MM.1S (cell line): ENCODE measurements around the gene CFAP54.
"Not testable (repeated sequence)": the region's sequence is repeated elsewhere in the genome, so short reads cannot be mapped to it uniquely, and the experiment has no call there.

Source experiments
- DNase-seq: peaks from one replicate; pipeline ENCODE4 v3.0.0-alpha.2; 2015
- H2AFZ ChIP-seq: fragments of 300-600 bp; sonication (generic); 2 replicates; pipeline ENCODE4 v1.6.0; 2016; ENCODE audit warnings: antibody characterized with exemption, low read length
- H3F3A ChIP-seq: fragments of 300-600 bp; sonication (generic); 2 replicates; pipeline ENCODE4 v1.6.1; 2016; ENCODE audit warnings: mild to moderate bottlenecking, antibody characterized with exemption, low read length, moderate library complexity, mixed read lengths; ENCODE audit not compliant: insufficient read depth
- H3K27ac ChIP-seq: fragments of 300-600 bp; sonication (generic); 2 replicates; pipeline ENCODE4 v1.5.1; 2016; ENCODE audit warnings: mild to moderate bottlenecking, low read length
- H3K27me3 ChIP-seq: fragments of 300-600 bp; sonication (generic); replicated peaks from 2 replicates; pipeline ENCODE4 v1.6.0; 2016; ENCODE audit warnings: low read length; ENCODE audit not compliant: insufficient read depth
- H3K36me3 ChIP-seq: fragments of 300-600 bp; sonication (generic); replicated peaks from 2 replicates; pipeline ENCODE4 v1.6.1; 2016; ENCODE audit warnings: mild to moderate bottlenecking, low read length, mixed read lengths; ENCODE audit not compliant: insufficient read depth
- H3K4me1 ChIP-seq: fragments of 300-600 bp; sonication (generic); 2 replicates; pipeline ENCODE4 v1.6.1; 2016; ENCODE audit warnings: low read length, mixed read lengths
- H3K4me2 ChIP-seq: fragments of 300-600 bp; sonication (generic); 2 replicates; pipeline ENCODE4 v1.6.0; 2016; ENCODE audit warnings: low read depth, low read length
- H3K4me3 ChIP-seq: fragments of 300-600 bp; sonication (generic); 2 replicates; pipeline ENCODE4 v1.5.1; 2016; ENCODE audit warnings: low read length, mixed read lengths
- H3K79me2 ChIP-seq: fragments of 300-600 bp; sonication (generic); 2 replicates; pipeline ENCODE4 v1.6.1; 2016; ENCODE audit warnings: mixed run types, low read length, mixed read lengths
- H3K9ac ChIP-seq: fragments of 300-600 bp; sonication (generic); 2 replicates; pipeline ENCODE4 v1.6.1; 2016; ENCODE audit warnings: low read length, mixed read lengths
- H3K9me2 ChIP-seq: fragments of 300-600 bp; sonication (generic); replicated peaks from 2 replicates; pipeline ENCODE4 v1.6.1; 2016; ENCODE audit warnings: mild to moderate bottlenecking, low read length, mixed read lengths; ENCODE audit not compliant: insufficient read depth
- H3K9me3 ChIP-seq: fragments of 300-600 bp; sonication (generic); replicated peaks from 2 replicates; pipeline ENCODE4 v1.6.1; 2016; ENCODE audit warnings: mild to moderate bottlenecking, low read length, mixed read lengths; ENCODE audit not compliant: insufficient read depth
- H4K20me1 ChIP-seq: fragments of 300-600 bp; sonication (generic); 2 replicates; pipeline ENCODE4 v1.6.1; 2016; ENCODE audit warnings: mild to moderate bottlenecking, low read length, moderate library complexity, mixed read lengths; ENCODE audit not compliant: insufficient read depth
- CTCF ChIP-seq: fragments of 300-600 bp; sonication (generic); IDR thresholded peaks from 2 replicates; pipeline ENCODE4 v1.5.1; 2016; ENCODE audit warnings: antibody characterized with exemption, low read length, mixed read lengths
- EZH2 ChIP-seq: fragments of 300-600 bp; sonication (generic); optimal IDR thresholded peaks from 2 replicates; pipeline ENCODE3; 2017; ENCODE audit warnings: low read depth, mild to moderate bottlenecking, antibody characterized with exemption, low read length, mixed read lengths
- EZH2phosphoT487 ChIP-seq: fragments of 300-600 bp; sonication (generic); IDR thresholded peaks from 2 replicates; pipeline ENCODE4 v1.6.1; 2018; ENCODE audit warnings: antibody characterized with exemption, low read length

CFAP54 gene

GRCh38 chr12:96658075-96658474 is 168.7 kb downstream of the CFAP54 start:
- no peaks in the 10 kb centered on the region for H3K4me1 ChIP-seq
- H3K27ac ChIP-seq = no peak overlapping the region
- H3K9me3 ChIP-seq = no peaks in the 10 kb centered on the region
- no peaks in the 10 kb centered on the region for H3K79me2 ChIP-seq
- H4K20me1 ChIP-seq = no peaks in the 10 kb centered on the region
- no peak overlapping the region for H3K4me3 ChIP-seq
- H3K4me2 ChIP-seq = no peak overlapping the region
- no peak overlapping the region for H3K9ac ChIP-seq
- TF ChIP-seq CTCF (no peak), EZH2phosphoT487 (no peak), EZH2 (no peak)
- no peak overlapping the region for H2AFZ ChIP-seq
- H3K9me2 ChIP-seq = no peaks in the 10 kb centered on the region
- H3K36me3 ChIP-seq = no peaks in the 10 kb centered on the region
- H3F3A ChIP-seq = no peaks in the 10 kb centered on the region
- no peaks in the 10 kb centered on the region for H3K27me3 ChIP-seq
- DNase-seq = no peak

- Histone ChIP-seq H3F3A (no peaks in the 10 kb centered on the region), H3K27me3 (no peaks in the 10 kb centered on the region), H3K4me1 (no peaks in the 10 kb centered on the region), H3K36me3 (no peaks in the 10 kb centered on the region), H3K9ac (no peak overlapping the region), H4K20me1 (no peaks in the 10 kb centered on the region), H3K27ac (no peak overlapping the region), H2AFZ (no peak overlapping the region), H3K4me3 (no peak overlapping the region), H3K9me3 (no peaks in the 10 kb centered on the region), H3K9me2 (no peaks in the 10 kb centered on the region), H3K4me2 (no peak overlapping the region), H3K79me2 (no peaks in the 10 kb centered on the region)
- TF ChIP-seq CTCF = no peak
- no peak for TF ChIP-seq EZH2
- no peak for TF ChIP-seq EZH2phosphoT487
- DNase-seq = no peak
Measured at GRCh38 chr12:96669786-96670185, 180.4 kb downstream of the CFAP54 start.

GRCh38 chr12:96670334-96670899 is 181.0 kb downstream of the CFAP54 start:
- H3K79me2 ChIP-seq = no peaks in the 10 kb centered on the region
- H3K27ac ChIP-seq = no peak overlapping the region
- no peak overlapping the region for H3K9ac ChIP-seq
- TF ChIP-seq CTCF = no peak
- no peak for TF ChIP-seq EZH2phosphoT487
- no peak for TF ChIP-seq EZH2
- no peaks in the 10 kb centered on the region for H3K4me1 ChIP-seq
- no peak overlapping the region for H3K4me2 ChIP-seq
- no peak overlapping the region for H3K4me3 ChIP-seq
- no peaks in the 10 kb centered on the region for H3K36me3 ChIP-seq
- H3K27me3 ChIP-seq = no peaks in the 10 kb centered on the region
- no peaks in the 10 kb centered on the region for H3K9me3 ChIP-seq
- no peak overlapping the region for H2AFZ ChIP-seq
- H3F3A ChIP-seq = no peaks in the 10 kb centered on the region
- no peak for DNase-seq
- no peaks in the 10 kb centered on the region for H4K20me1 ChIP-seq
- no peaks in the 10 kb centered on the region for H3K9me2 ChIP-seq

GRCh38 chr12:96675519-96675918 is 186.1 kb downstream of the CFAP54 start:
- not testable (repeated sequence) for H3F3A ChIP-seq, H2AFZ ChIP-seq, H3K4me3 ChIP-seq, H3K9me3 ChIP-seq, H3K4me1 ChIP-seq, H3K4me2 ChIP-seq, H3K27ac ChIP-seq, DNase-seq, H3K9me2 ChIP-seq, H3K79me2 ChIP-seq, H3K9ac ChIP-seq, H3K36me3 ChIP-seq, H3K27me3 ChIP-seq, H4K20me1 ChIP-seq
